Pancreas (tissue), 10 donors: ENCODE measurements around the gene POLD1. TPM values are rescaled to one million over a fixed set of nuclear protein-coding genes. Genes with fewer than 3 reads are reported as not detected.
"Not testable (repeated sequence)": the region's sequence is repeated elsewhere in the genome, so short reads cannot be mapped to it uniquely, and the experiment has no call there.

ENCODE experiments used
- ATAC-seq, 4 donors: fragments of 200-7000 bp; cut with Tn5 transposase; one replicate each; pipeline versions ENCODE4 v1.8.0 to v1.9.1; 2020; ENCODE audit warnings: mild to moderate bottlenecking in 4 of 4, moderate library complexity in 4 of 4
- DNase-seq, 6 donors: peaks; one replicate each; pipeline ENCODE4 v3.0.0-alpha.2; 2020
- FAIRE-seq: peaks from 2 replicates; lab custom pipeline; 2012; peaks lifted over from hg19 to GRCh38; lab: Jason Lieb, UNC
- H3K27ac ChIP-seq, 4 donors: fragments of 200-600 bp; sonication (generic); 1 replicate in 3 of 4; 2 replicates in 1 of 4; pipeline versions ENCODE4 v1.5.0 to v1.8.0; 2020
- H3K27me3 ChIP-seq, 4 donors: fragments of 200-600 bp; one replicate each; pipeline ENCODE4 v1.8.0; 2021
- H3K36me3 ChIP-seq, 3 donors: fragments of 200-600 bp; sonication (generic) in 1 of 3; one replicate each; pipeline versions ENCODE4 v1.5.0 to v1.8.0; 2020 to 2021
- H3K4me1 ChIP-seq, 3 donors: fragments of 200-600 bp; one replicate each; pipeline ENCODE4 v1.8.0; 2021
- H3K4me3 ChIP-seq, 4 donors: fragments of 200-600 bp; sonication (generic) in 2 of 4; one replicate each; pipeline versions ENCODE4 v1.5.0 to v1.8.0; 2020 to 2021
- H3K9me3 ChIP-seq, 4 donors: fragments of 200-600 bp; one replicate each; pipeline ENCODE4 v1.8.0; 2021
- WGBS, 2 donors: extraction: QIAGEN DNeasy Blood & Tissue Kit; methylation state at CpG; one replicate each; pipeline ENCODE4 v1.1.7; 2013; 5-methylcytosine and 5-hydroxymethylcytosine counted together
- intact Hi-C, 3 donors: fragments of 100-400 bp; cut with DNase I; formaldehyde crosslinking; loops; one replicate each; pipeline versions ENCODE4 v1.11.1 to v1.14.2; 2022
- polyA plus RNA-seq, 2 donors: library from polyadenylated mRNA; stranded (reverse); fragments of 200-250 nt; gene quantifications; one replicate each; pipeline ENCODE4 v1.2.3, GENCODE V29; 2013
- total RNA-seq, 6 donors: library from RNA; stranded (reverse); fragmentation: NEBNext Ultra II Directional in 4 of 6; extraction: Animal tissue kit (Norgen Biotek cat#: 25700) in 4 of 6; gene quantifications; one replicate each; pipeline versions ENCODE4 v1.2.1 to v1.2.4, GENCODE V29; 2021 to 2023
- TF ChIP-seq, protein P1 (sequence below), 4 donors: fragments of 200-600 bp; sonication (generic) in 3 of 4; IDR thresholded peaks; one replicate each; pipeline versions ENCODE4 v1.5.0 to v1.8.0; 2021; ENCODE audit warnings: antibody characterized with exemption in 4 of 4
- donor health status: healthy with polysubstance abuse.
- donor health status: DM: no; HTN: no; CAD: no; lungs with moderate emphysema.
- donor health status: DM: no; HTN: no; CAD: no.
- donor health status: control.
- donor health status: control.
- donor health status: Bipolar disorder and iron deficiency.
- donor health status: DM: yes; HTN: yes; CAD: no.
- donor health status: DM: no; HTN: no; CAD: no.
- donor health status: DM: no; HTN: no; CAD: no.
- donor health status: DM: yes; HTN: yes; CAD: no.

The POLD1 gene
- total and polyA plus RNA-seq, 8 donors, result 9.5 to 45.5 (median 13.7) TPM

DNA sequence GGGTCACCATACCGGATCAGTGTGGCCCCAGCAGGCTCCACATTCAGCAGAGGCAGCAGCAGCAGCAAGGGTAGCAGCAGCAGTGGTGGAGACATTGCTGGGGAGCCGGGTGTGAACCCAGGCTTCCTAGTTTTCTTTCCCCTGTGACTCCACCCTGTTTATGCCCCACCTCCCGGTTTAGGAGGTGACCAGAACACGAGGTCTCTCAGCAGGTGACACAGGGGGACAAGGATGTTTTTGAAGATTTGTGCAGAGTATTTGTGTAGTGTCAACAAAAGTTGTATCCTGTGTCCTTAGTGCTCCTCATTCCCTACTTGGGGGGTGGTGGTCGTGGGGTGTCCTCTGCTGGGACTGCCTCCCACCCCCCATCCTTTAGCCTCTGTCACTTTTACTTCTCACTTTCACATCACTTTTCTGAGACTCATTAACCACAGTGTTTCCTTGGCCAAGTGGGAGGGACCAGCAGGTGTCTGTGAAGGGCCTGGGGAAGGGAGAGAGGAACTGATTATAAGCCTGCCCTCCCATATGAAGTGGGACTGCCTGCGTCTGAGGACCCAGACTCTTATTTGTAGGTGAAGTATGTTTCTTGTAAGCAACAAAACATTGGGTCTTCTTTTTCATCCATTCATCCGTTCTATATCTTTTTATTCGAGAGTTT is 39.4 kb upstream of the POLD1 start:
- Histone ChIP-seq H3K4me1 (no peaks in the 10 kb centered on the region), H3K27me3 (no peaks in the 10 kb centered on the region), H3K4me3 (no peak overlapping the region), H3K36me3 (no peaks in the 10 kb centered on the region), H3K9me3 (no peaks in the 10 kb centered on the region), H3K27ac (no peak overlapping the region)
- TF ChIP-seq, protein P1, sequence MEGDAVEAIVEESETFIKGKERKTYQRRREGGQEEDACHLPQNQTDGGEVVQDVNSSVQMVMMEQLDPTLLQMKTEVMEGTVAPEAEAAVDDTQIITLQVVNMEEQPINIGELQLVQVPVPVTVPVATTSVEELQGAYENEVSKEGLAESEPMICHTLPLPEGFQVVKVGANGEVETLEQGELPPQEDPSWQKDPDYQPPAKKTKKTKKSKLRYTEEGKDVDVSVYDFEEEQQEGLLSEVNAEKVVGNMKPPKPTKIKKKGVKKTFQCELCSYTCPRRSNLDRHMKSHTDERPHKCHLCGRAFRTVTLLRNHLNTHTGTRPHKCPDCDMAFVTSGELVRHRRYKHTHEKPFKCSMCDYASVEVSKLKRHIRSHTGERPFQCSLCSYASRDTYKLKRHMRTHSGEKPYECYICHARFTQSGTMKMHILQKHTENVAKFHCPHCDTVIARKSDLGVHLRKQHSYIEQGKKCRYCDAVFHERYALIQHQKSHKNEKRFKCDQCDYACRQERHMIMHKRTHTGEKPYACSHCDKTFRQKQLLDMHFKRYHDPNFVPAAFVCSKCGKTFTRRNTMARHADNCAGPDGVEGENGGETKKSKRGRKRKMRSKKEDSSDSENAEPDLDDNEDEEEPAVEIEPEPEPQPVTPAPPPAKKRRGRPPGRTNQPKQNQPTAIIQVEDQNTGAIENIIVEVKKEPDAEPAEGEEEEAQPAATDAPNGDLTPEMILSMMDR (IDR thresholded peaks at IDR 0.05), result no peak
- FAIRE-seq (no peak), ATAC-seq (peak in 1 of 4 donors; percentile 60), DNase-seq (peak in 1 of 6 donors; percentile 25)
- intact Hi-C loops, result no loop called here
- 83 to 85% methylated on average over 8 of the region's 8 CpGs for WGBS, 2 donors

DNA sequence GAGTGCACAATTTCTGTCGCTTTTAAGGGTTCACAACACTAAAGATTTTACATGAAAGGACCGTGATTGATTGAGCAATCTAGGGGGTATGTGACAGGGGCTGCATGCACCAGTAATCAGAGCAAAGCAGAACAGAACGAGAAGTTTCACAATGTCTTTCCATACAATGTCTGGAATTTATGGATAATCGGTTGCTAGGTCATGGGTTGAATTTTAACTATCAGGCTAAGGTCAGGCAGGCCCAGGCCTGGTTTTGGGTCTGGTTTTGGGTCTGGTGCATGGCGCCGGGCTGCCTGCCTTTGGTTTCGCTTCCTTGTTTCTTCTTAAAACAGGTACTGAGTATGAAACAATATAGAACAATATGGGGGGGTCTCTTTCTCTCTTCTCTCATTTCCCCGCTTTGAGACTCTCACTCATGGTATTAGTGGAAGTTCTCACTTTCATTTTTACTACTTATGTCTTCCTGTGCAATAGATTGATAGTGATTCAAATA is 37.0 kb upstream of the POLD1 start:
- H3K27ac ChIP-seq, result not testable (repeated sequence)

DNA sequence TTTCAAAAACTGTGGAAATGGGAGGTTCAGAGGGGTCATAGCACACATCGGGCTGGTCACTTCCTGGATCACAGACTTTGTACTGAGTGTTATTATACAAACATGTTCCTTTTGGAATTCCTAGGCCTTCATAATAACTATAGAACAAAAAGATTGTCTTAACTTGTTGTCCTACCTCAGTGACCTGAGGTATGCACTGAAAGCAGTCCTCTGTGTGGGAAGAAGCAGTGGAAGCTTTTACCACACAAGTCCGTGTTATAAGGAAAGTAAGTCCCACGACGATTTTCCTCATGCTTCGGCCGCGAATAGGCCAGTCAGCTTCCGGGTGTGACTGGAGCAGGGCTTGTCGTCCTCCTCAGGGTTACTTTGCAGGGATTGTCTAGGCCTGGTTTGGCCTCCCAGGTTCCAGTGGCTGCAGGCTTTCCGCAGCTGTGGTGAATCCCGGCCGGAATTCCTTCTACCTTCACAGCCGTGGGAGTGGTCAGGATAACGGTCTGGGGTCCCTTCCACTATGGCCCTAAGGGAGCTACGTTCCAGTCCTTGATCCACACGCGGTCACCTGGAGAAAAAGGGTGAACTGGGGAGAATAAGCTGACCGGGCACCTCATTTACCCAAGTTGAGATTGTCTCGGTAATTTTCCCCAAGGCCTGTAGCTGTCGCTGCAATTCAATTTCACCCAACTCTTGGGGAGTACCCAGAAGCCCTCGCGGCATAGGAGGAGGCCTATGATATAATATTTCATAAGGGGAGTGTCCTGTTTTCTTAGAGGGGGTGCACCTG is 34.7 kb upstream of the POLD1 start:
- ATAC-seq, result no peak
- no peak for DNase-seq
- Histone ChIP-seq H3K27me3 (no peaks in the 10 kb centered on the region), H3K4me3 (no peak overlapping the region), H3K4me1 (no peaks in the 10 kb centered on the region), H3K9me3 (no peaks in the 10 kb centered on the region), H3K36me3 (no peaks in the 10 kb centered on the region), H3K27ac (no peak overlapping the region)
- FAIRE-seq, result no peak
- intact Hi-C loops, result loop anchor here in 1 of 3 donors (10.0 kb wide), 1 partner anchor 115 kb away; no protein-coding TSS in a partner anchor
- TF ChIP-seq, protein P1 (IDR thresholded peaks at IDR 0.05), result no peak
- WGBS, 2 donors, result 72 to 81% methylated on average over 22 of the region's 22 CpGs

More for the DNA sequence above, 37.0 kb upstream of the POLD1 start:
- WGBS, 2 donors, result 62 to 64% methylated on average over 8 of the region's 8 CpGs
- DNase-seq, H3K4me1 ChIP-seq, intact Hi-C loops, H3K36me3 ChIP-seq, ATAC-seq, H3K9me3 ChIP-seq, H3K27me3 ChIP-seq, FAIRE-seq, H3K4me3 ChIP-seq: not testable (repeated sequence)

DNA sequence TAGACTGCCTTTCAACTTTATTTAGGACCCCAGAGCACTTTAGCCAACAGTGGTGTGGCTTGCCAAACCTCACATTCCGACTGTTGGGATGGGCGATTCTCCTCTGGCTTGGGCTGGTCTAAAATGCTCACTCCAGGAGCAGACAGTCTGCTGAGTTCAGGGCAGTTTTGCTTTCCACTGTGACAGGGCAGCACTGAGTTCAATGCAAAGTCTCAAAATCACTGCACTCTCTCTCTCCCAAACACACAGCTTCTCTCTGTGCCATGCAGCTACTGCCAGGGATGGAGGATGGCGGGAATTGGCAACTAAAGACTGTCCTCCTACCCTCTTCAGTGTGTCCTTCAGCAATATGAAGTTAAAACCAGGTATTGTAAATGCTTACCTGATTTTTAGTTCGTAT is 31.9 kb upstream of the POLD1 start:
- intact Hi-C loops, result loop anchor here in 1 of 3 donors (10.0 kb wide), 1 partner anchor 113 kb away; no protein-coding TSS in a partner anchor
- no peaks in the 10 kb centered on the region for H3K9me3 ChIP-seq
- DNase-seq (no peak), ATAC-seq (no peak), FAIRE-seq (no peak)
- TF ChIP-seq, protein P1 (IDR thresholded peaks at IDR 0.05), result no peak
- 75 to 81% methylated on average over 4 of the region's 4 CpGs for WGBS, 2 donors
- H3K4me3 ChIP-seq, result no peak overlapping the region
- H3K4me1 ChIP-seq, result no peaks in the 10 kb centered on the region
- H3K27ac ChIP-seq, result no peak overlapping the region
- no peaks in the 10 kb centered on the region for H3K36me3 ChIP-seq
- H3K27me3 ChIP-seq, result no peaks in the 10 kb centered on the region

DNA sequence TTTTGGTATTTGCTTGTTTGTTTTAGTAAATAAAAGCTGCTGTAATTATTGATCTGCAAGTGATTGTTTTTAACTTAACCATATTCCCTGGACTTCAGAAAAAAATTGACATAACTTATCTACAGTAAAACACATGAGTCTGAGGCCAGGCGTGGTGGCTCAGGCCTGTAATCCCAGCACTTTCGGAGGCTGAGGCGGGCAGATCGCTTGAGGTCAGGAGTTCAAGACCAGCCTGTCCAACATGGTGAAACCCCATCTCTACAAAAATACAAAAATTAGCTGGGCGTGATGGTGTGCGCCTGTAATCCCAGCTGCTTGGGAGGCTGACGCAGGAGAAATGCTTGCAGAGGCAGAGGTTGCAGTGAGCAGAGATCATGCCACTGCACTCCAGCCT is 30.7 kb upstream of the POLD1 start:
- FAIRE-seq, H3K4me3 ChIP-seq, DNase-seq, H3K27me3 ChIP-seq, H3K4me1 ChIP-seq, H3K27ac ChIP-seq, H3K36me3 ChIP-seq, H3K9me3 ChIP-seq, ATAC-seq: not testable (repeated sequence)
- intact Hi-C loops, result loop anchor here in 1 of 3 donors (10.0 kb wide), 1 partner anchor 111 kb away; no protein-coding TSS in a partner anchor
- WGBS, 2 donors, result 94 to 96% methylated on average over 7 of the region's 7 CpGs
